NCI-H345 treated with DMSO at 0.1 percent for 48 hours (cell line): Measurements from ENCODE around the gene CLASRP.

ENCODE experiments used
- DNase-seq: peaks from one replicate; lab custom pipeline; 2025; ENCODE audit not compliant: unreplicated experiment; lab: John Stamatoyannopoulos, UW

Gene CLASRP

DNA sequence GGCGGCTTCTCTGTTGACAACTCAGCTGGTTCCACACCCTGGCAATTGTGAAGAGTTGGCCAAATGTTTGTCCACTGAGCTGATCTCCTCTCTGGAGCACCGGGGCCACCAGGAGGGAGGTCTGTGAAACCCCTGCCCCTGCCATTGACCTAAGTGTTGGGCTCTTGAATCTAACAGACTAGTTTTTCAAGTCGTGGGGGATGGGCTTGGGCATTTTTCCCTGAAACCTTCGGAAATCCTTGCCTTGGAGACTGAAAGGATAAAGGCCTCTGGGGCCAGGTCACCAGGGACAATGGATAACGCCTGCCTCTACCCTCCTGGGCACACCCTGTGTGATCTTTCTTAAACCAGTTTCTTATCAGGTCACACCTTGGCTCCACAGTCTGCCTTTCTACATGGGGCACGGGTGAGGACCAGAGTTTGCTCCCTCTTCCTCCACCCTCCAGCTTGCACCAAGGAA, 41.1 kb downstream of the CLASRP start:
- DNase-seq = no peak

DNA sequence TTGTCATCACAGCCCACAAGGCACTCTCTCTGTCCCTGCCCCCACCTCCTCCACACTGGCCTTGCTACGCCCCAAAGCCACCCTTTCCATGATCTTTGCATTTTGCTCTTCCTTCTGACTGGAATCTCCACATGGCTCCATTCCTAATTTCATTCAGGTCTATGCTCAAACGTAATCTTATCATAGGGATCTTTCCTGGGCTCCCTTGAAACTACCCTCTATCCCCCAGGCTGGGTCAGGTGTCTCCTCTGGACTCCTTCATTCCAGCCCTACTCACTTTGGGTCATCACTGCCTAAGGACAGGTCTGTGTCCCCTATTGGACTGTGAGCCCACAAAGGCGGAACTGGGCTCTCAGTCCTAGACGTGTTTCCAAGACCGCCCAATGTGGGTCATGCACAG, 43.3 kb downstream of the CLASRP start:
- no peak for DNase-seq

DNA sequence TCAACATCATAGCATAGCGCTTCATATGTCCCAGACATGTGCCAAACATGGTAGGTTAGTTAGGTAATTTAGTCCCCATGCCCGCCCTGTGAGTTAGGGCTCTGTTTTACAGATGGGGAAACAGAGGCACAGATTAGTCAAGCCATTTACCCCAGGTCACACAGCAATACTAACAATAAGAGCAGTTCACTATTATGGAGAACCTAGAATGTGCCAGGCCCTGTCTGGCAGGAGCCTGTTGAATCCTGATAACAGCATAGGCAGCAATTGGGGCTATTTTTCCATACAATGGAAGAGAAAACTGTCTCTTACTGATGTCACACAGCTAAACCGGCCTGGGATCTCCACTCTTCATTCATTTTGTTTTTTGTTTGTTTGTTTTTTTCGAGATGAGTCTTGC, 47.6 kb downstream of the CLASRP start:
- DNase-seq = no peak

DNA sequence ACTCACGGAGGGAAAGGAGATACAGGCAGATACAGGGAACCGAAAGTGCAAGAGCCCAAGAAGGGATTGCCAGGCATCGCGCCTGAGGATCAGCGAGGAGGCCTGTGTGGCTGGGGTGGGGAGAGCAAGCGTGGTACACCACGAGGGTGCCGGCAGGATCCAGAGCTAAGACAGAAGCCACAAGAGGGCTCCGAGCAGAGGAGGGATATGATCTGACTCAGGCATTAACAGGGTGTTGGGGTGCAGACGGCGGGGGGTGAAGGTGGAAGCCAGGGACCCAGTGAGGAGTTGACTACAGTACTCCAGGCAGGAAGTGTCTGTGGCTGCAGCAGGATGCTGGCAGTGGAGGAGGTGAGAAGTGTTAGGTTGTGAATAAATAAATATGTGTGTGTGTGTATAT, 48.7 kb downstream of the CLASRP start:
- DNase-seq = no peak

DNA sequence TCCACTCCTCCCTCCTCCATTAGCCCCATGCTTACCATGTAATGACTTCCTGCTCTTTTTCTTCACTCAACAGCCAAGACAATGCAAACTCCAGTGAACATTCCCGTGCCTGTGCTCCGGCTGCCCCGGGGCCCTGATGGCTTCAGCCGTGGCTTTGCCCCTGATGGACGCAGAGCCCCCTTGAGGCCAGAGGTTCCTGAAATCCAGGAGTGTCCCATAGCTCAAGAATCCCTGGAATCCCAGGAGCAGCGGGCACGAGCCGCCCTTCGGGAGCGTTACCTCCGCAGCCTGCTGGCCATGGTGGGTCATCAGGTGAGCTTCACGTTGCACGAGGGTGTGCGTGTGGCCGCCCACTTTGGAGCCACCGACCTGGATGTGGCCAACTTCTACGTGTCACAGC, 51.2 kb downstream of the CLASRP start:
- no peak for DNase-seq

DNA sequence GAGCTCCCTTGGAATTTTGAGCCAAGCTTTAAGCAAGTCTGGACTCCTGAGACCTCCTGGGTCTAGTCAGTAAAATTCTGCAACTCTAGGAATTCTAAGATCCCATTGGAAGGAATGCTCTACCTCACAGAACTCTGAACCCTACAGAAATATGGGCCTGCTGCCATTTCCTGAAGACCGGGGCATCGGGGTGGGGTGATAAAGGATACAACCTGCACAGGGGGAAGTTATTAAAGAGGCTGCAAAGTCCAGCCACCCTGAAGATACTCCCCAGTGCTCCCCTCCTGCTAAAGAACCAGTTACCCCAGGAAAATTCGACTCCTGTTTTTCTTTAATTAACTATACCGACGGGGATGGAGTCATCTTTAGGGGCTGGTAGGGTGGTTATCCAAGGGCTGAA, 51.8 kb downstream of the CLASRP start:
- no peak for DNase-seq

DNA sequence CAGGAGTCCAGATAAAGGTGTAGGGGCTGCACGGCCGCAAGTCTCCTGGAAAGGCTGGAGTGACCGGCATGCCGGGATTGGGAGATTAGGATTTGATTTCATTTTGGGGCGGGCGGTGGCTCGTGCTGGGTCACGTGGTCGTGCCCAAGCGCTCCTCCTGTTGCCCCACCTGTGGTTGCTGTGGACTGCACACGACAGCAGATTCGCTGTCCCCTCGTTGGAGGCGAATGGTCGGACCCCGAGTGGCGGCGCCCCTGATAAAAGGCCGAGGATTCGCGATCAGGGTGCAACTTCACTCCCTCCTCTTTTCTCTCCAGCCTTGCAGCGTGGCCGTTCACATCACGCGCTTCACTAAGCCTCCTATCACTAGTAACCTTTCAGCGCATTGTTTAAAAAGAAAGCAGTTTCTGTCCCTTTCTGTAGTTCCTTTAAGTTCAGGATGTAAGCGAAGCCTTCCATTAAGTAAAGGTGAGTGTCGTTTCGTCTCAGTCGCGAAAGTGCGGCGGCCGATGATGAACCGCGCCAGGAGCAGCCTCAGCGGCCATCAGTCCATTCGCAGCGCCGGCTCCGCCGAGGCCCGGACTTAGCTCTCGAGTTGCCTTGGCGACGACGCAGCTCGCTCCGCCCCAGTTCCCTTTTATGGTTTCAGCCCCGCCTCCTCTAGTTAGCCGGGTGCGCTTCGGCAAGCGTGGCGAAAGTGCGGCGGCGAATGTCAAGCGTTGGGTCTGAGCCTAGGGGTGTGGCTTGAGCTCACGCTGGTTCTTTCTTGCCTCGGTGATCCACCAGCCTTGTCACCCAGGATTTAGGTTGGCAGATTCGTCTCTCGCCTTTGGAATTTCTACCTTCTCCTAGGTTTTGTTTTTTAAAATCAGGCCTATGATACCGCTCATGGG, 52.4 kb downstream of the CLASRP start:
- peak; percentile 82 for DNase-seq

DNA sequence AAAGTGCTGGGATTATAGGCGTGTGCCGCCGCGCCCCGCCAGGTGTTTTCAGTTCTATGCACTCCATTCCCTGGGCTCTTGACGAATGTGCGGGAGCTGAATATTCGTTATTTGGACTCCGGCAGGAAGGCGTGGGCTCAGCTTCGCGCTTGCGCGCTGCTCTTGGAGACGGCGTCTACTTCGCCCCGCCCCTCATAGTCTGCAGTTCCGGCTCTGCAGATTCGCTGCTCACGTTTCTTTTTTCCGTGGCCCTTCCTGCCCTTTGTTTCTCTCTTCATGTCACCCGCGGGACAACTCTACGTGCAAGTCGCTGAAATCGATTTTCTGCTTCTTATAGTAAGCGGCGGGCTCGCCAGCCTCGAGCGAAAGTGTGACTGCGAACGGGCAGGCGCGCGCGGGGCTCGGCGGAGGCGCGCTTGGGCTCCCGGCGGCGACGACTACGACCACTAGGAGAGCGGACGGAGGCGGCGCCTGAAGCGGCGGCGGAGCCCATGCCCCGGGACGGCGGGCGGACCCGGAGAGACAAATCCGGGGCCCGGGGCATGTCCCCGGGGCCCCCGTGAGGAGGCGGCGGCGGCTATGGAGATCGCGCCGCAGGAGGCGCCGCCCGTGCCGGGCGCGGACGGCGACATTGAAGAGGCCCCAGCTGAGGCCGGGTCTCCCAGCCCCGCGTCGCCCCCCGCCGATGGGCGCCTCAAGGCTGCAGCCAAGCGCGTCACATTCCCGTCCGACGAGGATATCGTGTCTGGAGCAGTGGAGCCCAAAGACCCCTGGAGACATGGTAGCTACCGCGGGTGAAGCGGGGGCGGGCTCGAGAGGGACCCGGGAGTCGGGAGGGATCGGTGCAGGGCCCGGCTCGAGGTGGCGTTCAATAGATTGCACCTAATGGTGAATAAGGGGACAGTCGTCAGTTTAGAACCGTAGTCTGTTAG, 54.2 kb downstream of the CLASRP start, which contains the start of gene PPP1R37:
Gene PPP1R37 (plus strand): TSS at position 433 of the 932 bp plus-strand sequence. CDS start 147 bp downstream, at position 580.
- peak; percentile 88 for DNase-seq

DNA sequence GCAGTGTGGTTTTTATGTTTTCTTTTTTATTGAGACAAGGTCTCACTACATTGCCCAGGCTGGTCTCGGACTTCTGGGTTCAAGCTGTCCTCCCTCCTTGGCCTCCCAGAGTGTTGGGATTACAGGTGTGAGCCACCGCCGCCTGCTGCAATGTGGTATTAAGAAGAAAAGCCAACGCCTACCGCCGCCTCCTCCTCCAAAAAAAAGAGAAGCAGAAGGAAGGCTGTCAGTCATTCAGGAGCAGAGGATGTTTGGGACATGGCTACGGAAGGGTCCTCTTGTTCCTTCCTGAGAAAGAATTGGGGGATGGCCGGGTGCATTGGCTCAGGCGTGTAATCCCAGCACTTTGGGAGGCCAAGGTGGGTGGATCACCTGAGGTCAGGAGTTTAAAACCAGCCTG, 55.3 kb downstream of the CLASRP start:
- DNase-seq = no peak

DNA sequence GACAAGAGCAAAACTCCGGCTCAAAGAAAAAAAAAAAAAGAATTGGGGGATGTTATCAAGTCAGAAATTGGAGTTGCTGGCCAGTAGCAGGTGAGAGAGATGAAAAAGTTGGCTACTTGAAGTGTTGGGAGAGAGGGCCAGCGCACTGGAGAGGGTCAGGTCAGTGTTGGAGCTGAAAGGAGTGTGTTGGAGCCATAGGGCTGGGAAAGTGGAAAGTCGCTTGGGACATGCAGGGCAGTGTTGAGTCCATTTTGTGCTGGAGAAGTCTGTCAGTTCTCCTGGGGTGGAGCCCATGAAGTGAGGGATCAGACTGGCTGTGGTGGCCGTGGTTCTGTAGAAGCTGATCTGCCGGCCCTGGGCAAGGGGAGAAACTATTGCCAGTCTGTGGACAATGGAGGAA, 55.9 kb downstream of the CLASRP start:
- DNase-seq = no peak

DNA sequence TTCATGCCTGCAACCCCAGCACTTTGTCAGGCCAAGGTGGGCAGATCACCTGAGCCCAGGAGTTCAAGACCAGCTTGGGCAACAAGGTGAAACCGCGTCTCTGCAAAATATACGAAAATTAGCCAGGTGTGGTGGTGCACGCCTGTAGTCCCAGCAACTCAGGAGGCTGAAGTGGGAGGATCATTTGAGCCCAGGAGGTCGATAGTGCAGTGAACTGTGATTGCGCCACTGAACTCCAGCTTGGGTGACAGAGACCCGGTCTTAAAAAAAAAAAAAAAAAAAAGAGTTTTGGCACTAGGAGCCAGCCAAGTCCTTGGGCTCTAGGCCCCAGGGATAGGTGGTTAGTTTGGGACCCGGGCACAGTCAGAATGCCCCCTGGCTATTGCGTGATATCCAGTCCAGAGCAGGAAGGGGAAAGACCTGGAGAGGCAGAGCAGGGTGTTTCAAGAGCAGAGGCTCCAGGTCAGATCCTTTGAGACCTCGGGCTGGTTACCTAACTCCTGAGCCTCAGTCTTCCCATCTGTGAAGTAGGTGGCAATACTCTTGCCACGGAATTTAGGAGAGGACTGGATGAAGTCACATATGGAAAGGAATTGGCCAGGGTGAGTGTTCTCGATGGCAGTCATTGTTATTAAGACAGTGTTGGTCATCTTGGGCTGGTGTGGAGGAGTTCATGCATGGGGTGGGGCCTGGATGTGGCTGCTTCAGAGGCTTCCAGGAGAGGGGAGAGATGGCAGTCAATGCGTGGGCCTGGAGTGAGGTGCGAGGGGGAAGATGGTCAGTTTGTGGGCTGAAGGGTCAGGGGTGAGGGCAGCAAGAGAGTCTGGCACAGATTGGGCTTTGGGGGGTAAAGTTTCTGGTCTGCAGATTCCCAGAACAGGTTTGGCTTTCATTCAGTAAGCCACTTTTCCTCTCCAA, 56.9 kb downstream of the CLASRP start:
- no peak for DNase-seq

DNA sequence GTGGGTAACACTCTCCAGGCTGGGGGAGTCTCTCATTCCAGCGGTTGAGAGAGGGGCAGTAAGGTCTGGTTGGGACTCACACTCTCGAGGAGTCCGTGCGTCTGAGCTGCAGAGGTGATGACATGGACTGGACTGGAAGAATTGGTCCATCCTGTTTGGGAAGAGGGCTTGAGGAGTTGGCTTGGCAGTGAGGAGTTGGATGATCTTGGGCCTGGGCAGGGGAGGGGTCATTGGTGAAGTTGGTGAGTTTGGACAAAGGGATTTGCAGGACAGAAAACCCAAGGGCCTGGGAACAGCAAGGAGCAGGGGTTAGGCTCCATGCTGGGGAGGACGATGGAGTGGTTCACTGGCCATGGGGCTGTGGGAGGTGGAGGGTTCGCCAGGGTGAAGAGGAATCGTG, 57.9 kb downstream of the CLASRP start:
- no peak for DNase-seq

DNA sequence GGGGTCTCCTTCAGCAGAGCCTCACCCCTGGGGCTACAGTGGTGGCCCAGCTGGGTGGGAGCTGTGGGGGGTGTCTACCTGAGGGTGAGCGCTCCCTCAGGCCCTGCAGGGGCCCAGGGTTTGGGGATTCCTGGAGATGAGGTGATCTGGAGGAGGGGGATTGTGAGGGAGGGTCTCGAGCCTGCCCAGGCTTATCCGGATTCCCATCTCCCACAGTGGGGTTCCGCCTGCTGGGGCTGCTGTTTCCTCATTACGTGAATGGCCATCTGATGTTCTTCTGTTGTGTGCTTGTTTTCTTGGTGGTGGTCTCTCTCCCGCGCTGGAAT, 58.6 kb downstream of the CLASRP start:
- DNase-seq = no peak

DNA sequence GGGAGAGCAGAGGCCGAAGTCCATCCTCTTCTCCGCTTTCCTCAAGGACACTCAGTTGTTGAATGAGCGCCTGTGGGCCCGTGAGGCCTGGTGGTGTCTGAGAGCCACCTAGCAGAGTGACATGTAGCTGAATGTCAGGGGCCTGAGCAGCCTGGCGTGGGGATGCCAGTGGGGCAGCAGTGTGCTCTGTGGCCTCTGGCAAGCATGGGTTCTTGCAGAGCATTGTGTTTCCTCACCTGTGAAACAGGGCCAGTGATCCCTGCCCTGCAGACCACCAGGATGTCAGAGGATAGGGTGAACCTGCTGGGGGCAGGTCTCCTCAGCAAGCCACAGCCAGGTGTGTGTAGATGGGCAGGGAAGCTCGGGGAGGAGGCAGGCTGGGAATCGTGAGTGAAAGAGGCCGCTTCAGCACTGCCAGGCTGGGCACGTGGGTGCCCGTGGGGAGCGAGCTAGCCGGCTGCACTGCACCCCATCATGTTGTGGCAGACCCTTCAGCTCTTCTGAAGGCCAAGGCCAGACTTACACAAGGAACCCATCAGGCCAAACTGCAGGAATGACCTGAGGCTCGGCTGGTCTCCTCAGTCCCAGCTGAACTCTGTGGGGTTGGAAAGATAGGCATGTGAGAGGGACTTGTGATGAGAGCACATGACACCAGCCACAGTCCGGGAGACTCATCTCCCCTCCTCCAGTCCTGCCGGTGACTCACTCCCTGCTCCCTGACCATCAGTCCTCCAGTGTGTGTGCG, 59.1 kb downstream of the CLASRP start:
- no peak for DNase-seq

DNA sequence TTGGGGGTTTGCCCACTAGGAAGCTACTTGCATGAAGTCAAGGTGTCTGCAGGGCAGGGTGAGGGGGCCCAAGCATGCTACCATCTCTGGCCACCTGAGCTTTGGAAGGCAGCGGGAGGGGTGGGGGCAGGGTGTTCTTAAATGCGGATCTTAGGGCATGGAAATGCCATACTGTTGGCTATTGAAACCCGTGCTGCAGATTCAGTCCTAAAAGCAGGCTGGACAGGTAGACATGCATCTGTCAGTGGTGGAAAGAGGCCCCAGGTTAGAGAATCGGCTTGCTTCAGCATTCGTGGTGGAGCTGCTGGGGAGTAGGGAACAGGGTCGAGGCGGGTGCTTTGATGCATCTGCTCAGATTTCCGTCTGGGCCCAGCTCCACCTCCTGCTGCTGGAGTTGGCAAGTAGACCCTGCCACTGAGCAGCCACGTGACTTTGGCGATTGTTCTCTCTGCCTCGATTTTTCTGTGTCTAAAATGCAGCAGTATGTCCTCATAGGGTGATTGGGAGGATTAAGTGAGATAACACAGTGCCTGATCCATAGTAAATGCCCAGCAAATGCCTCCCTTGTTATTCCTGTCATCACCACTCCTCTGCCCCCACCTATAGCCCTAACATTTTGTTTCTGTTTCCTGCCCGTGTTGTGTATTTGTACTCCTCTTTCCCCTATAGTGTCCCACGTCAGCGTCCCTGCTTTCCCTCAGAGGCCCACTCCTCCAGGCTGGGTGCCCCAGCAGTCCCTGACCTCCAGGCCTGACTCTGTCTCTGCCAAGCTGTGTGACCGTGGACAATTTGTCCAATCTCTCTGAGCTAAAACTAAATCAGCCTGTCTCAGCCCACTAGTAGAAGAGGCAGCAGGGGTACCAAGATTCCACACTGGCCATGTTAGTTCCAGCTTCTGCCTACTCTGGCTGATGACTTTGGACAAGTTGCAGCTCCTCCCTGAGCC, 59.9 kb downstream of the CLASRP start:
- DNase-seq = no peak

DNA sequence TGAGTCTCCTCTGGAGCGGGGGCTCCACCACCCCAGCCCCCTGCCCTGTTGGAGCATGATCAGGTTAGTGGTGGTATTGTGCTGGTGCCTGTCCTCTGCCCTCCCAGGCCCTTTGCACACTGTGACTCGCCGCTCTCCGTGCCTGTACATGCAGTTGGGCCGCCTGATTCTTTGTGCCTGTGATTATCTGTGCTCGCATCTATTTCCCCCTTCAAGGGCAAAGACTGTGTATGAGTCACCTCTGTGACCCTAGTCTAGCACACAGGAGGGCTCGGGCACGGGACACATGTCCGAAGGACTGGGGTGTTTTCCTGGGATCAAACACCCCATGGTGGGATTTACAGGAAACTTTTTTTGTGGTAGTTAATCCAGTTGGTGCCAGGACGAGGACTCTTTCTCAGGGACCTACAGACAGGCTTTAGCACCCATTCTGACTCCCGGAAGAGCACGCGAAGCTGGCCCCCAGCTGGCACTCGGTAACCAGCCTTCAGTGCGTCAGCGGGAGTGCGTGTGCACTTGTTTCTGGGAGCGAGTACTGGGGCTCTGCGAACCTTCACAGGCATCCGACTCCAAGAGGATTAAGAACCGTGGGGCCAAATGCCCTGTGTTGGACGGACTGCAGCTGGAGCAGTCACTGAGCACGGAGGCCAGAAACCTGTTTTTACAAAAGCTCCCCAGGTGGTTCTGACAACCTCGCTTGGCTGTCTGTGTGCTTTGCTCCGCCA, 60.8 kb downstream of the CLASRP start:
- no peak for DNase-seq

DNA sequence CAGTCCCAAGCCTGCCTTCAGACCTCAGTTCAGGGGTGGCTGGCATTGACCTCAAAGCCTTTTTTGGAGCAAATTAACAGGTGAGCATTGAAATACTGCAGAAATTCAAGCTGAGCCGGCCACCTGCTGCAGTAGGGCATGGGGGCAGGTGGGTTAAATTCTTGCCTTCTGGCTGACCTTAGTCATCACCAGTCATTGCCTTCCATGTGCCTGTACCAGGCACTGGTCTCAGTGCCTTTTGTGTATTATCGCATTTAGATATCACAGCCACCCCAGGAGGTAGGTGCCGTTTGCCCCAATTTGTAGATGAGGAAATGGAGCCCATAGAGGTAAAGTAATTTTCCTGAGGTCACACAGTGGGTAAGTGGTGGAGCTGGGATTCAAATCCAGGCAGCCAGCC, 61.4 kb downstream of the CLASRP start:
- DNase-seq = no peak

DNA sequence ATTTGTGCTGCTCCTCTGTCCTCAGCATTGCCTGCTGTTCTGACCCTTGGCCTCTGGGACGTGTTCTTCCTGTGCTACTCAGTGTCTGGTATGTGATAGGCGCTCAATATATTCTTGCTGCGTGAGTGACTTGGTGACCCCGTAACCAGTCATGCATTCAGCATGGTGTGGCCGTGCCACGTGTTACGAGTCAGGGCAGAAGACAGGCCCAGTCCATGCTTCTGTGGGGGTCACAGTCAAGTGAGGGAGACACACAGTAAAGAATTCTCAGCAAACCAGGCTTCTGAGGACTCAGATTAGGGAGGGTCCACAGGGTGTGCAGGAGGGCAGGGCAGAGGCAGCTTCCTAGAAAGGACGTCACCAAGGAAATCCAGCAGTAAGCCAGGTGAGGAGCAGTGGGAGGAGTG, 62.0 kb downstream of the CLASRP start:
- DNase-seq = no peak
